ENCODE results near the gene ATAD3C. TPM values are rescaled to one million over a fixed set of nuclear protein-coding genes. Genes with fewer than 3 reads are reported as not detected.

The ATAD3C gene
- total and polyA plus RNA-seq, 2 of the 8 experiments (the other 6 are each of a cell fraction or from before 2014, with no cell fraction given) = 2.0 to 2.7 TPM

DNA sequence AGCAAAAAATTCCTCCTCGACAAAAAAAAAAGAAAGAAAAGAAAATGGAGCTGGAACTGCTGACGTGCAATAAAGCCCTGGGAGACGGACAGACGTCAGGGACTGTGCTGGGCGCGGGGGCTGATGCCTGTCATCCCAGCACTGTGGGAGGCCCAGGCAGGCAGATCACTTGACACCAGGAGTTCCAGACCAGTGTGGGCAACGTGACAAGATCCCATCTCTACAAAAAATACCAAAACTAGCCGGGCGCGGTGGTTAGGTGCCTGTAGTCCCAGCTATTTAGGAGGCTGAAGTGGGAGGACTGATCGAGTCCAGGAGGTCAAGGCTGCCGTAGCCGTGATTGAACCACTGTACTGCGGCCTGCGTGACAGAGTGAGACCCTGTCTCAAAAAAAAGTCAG, 24.8 kb upstream of the ATAD3C start:
- Histone ChIP-seq H2BK12ac (ENCODE audit: low read depth, low read length) (peak overlapping the region; percentile 75; the same call in 1 of the 2 replicates), H2AK5ac (ENCODE audit: low read depth, low read length) (no peak overlapping the region), H4K91ac (replicated peaks; ENCODE audit: insufficient read length, low read length) (no peak overlapping the region), H3K18ac (ENCODE audit: extremely low read depth, low read length) (no peak overlapping the region), H2BK20ac (ENCODE audit: low read length) (no peak overlapping the region), H2AFZ (ENCODE audit: low read length) (no peak overlapping the region), H3K9ac (replicated peaks in 1 of 4; ENCODE audit: extremely low read depth in 1 of 4, low read depth in 3 of 4, low read length in 3 of 4) (no peak overlapping the region), H3K4me2 (ENCODE audit: insufficient read depth in 1 of 2, low read depth in 2 of 2, low read length in 2 of 2) (no peak overlapping the region), H4K8ac (ENCODE audit: extremely low read depth, insufficient read depth, low read length) (no peak overlapping the region), H3K4me3 (ENCODE audit: extremely low read depth in 1 of 4, insufficient read depth in 2 of 4, low read depth in 3 of 4, low read length in 4 of 4) (no peak overlapping the region), H3K14ac (ENCODE audit: insufficient read length) (no peak overlapping the region), H3K9me3 (ENCODE audit: insufficient read depth in 2 of 2, low read depth in 1 of 2, low read length in 1 of 2) (peaks cover 0 to 3% of the 10 kb centered on the region in 2 experiments; a peak in 1 of 4 replicates), H3K23me2 (ENCODE audit: low read depth, low read length) (peaks cover 10% of the 10 kb centered on the region; the same call in 1 of the 2 replicates), H3K27ac (ENCODE audit: low read depth, low read length) (no peak overlapping the region), H3K79me2 (ENCODE audit: control insufficient read depth in 1 of 2, insufficient read depth in 2 of 2, low read length in 2 of 2) (no peaks in the 10 kb centered on the region), H4K20me1 (replicated peaks in 1 of 2; ENCODE audit: control insufficient read depth in 1 of 2, insufficient read depth in 2 of 2, low read length in 2 of 2) (no peaks in the 10 kb centered on the region), H2BK5ac (ENCODE audit: low read depth, low read length) (no peak overlapping the region), H3K4me1 (replicated peaks in 1 of 4; ENCODE audit: control insufficient read depth in 3 of 4, insufficient read depth in 4 of 4, low read length in 3 of 4) (peaks cover 0 to 37% (median 28%) of the 10 kb centered on the region in 4 experiments; a peak in 6 of 7 replicates), H3K4ac (replicated peaks; ENCODE audit: insufficient read length, low read depth, low read length) (no peak overlapping the region), H3K36me3 (ENCODE audit: control insufficient read depth in 2 of 4, insufficient read depth in 4 of 4, low read length in 3 of 4) (no peaks in the 10 kb centered on the region; a peak in 1 of 8 replicates), H2BK15ac (ENCODE audit: low read length) (no peak overlapping the region), H2BK120ac (replicated peaks; ENCODE audit: low read depth, low read length) (no peak overlapping the region), H3K27me3 (replicated peaks in 1 of 4; ENCODE audit: control insufficient read depth in 3 of 4, extremely low read depth in 1 of 4, insufficient read depth in 3 of 4, low read length in 3 of 4) (no peaks in the 10 kb centered on the region; a peak in 2 of 7 replicates), H4K5ac (ENCODE audit: insufficient read length, low read depth, low read length) (no peak overlapping the region), H3K79me1 (ENCODE audit: low read depth, low read length) (no peaks in the 10 kb centered on the region), H3K56ac (replicated peaks; ENCODE audit: insufficient read length, low read depth, low read length) (no peak overlapping the region), H3K23ac (ENCODE audit: insufficient read length) (no peak overlapping the region)
- CTCF ChIA-PET (ENCODE audit: partially characterized antibody) = interaction anchor here (0.7 to 3.4 kb wide), 9 partner anchors 10 to 196 kb away, joined by 3 to 14 read pairs (median 6); no protein-coding TSS in a partner anchor
- FAIRE-seq (no peak), DNase-seq (ENCODE audit: low read depth in 1 of 2, low spot score in 2 of 2) (no peak)
- POLR2A ChIA-PET (ENCODE audit: partially characterized antibody) = interaction anchor here (0.6 to 22.9 kb wide), 7 partner anchors 8 to 255 kb away, joined by 3 to 515 read pairs (median 8); partner anchors contain the start of genes CCNL2, MRPL20 and VWA1
- 95% methylated on average over 15 of the region's 15 CpGs; no CpG with 5 or more reads in 1 of the 2 experiments for WGBS, 2 experiments (ENCODE audit: extremely low coverage in 1 of 2, insufficient coverage in 1 of 2, insufficient read length in 1 of 2, insufficient replicate concordance in 2 of 2, low coverage in 1 of 2, low lambda C conversion rate in 2 of 2, missing lambda C conversion rate in 1 of 2)
- TF ChIP-seq EP300 (IDR thresholded peaks at IDR 0.05; ENCODE audit: borderline replicate concordance in 1 of 2, low read depth in 2 of 2, low read length in 2 of 2) = no peak
- TF ChIP-seq TAF1 (IDR thresholded peaks at IDR 0.05; ENCODE audit: low read depth, low read length) = no peak
- no peak for TF ChIP-seq ASH2L (IDR thresholded peaks at IDR 0.05; ENCODE audit: low read length)
- TF ChIP-seq SP2 (IDR thresholded peaks at IDR 0.05; ENCODE audit: low read length) = no peak
- no peak for TF ChIP-seq GTF2F1 (IDR thresholded peaks at IDR 0.05; ENCODE audit: borderline replicate concordance, low read depth, low read length)
- TF ChIP-seq, protein P1, sequence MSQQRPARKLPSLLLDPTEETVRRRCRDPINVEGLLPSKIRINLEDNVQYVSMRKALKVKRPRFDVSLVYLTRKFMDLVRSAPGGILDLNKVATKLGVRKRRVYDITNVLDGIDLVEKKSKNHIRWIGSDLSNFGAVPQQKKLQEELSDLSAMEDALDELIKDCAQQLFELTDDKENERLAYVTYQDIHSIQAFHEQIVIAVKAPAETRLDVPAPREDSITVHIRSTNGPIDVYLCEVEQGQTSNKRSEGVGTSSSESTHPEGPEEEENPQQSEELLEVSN (IDR thresholded peaks at IDR 0.05) = no peak
- TF ChIP-seq TAF7 (optimal IDR thresholded peaks at IDR 0.05; ENCODE audit: borderline replicate concordance, low read depth, low read length) = no peak
- TF ChIP-seq RBBP5 (IDR thresholded peaks at IDR 0.05; ENCODE audit: borderline replicate concordance, low read depth, low read length) = no peak
- TF ChIP-seq FOSL1 (IDR thresholded peaks at IDR 0.05; ENCODE audit: insufficient read depth, low read depth, low read length) = no peak
- no peak for TF ChIP-seq RXRA (IDR thresholded peaks at IDR 0.05; ENCODE audit: insufficient read depth, low read depth, low read length)
- no peak for TF ChIP-seq TEAD4 (IDR thresholded peaks at IDR 0.05; ENCODE audit: low read depth, low read length)
- TF ChIP-seq BRCA1 (IDR thresholded peaks at IDR 0.05; ENCODE audit: low read depth, low read length) = no peak
- TF ChIP-seq ZNF274 (IDR thresholded peaks at IDR 0.05; ENCODE audit: borderline replicate concordance, extremely low read depth, low read length) = no peak
- no peak for TF ChIP-seq POLR2A (IDR thresholded peaks at IDR 0.05; ENCODE audit: control extremely low read depth in 1 of 2, low read depth in 2 of 2, low read length in 2 of 2)

Data from H1 (cell line).